GM18870 (cell line): ENCODE results near the gene CABCOCO1.
A peak's percentile ranks its signal among the peaks of the same experiment; 100 is the strongest.

Experiments used
- ATAC-seq: cut with Tn5 transposase; IDR thresholded peaks from one replicate; pipeline ENCODE4 v1.9.1; 2021; ENCODE audit warnings: moderate library complexity; ENCODE audit not compliant: unreplicated experiment

CABCOCO1 gene

DNA sequence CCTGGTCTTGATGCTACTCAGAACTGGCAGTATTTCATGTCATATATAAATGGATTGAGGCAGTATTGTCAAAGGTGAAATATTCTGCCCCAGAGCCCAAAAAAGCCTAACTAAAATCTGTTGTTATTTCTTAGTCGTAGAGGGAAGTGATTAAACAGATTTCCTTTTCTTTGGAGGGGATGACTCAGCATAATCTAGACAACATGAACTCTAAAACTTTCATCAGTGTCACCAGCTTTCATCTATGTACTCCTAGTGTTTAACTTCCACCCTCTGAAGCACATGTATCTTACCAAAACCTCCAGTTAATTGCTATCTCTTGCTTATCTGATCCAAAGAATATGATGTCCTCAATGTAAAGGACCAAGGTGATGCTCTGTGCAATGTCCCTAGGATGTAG lies 141.7 kb downstream of the CABCOCO1 start:
- ATAC-seq = no peak

DNA sequence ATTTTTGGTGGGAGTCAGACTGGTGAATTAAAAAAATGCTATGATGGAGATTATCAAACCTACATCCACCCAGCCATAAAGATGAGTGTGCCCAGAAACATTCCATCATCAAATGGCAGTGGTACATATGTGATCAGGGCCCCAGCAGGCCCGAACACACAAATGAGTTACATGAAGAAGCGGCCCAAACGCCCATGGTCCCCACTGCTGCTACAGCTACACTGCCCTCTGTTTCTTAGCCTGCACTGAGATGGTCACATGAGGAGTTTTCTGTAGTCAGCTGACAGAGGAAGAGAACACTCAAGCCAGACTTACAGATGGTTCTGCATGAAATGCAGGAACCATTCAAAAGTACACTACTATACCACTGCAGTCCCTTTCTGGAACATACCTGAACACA lies 142.4 kb downstream of the CABCOCO1 start:
- ATAC-seq = no peak

DNA sequence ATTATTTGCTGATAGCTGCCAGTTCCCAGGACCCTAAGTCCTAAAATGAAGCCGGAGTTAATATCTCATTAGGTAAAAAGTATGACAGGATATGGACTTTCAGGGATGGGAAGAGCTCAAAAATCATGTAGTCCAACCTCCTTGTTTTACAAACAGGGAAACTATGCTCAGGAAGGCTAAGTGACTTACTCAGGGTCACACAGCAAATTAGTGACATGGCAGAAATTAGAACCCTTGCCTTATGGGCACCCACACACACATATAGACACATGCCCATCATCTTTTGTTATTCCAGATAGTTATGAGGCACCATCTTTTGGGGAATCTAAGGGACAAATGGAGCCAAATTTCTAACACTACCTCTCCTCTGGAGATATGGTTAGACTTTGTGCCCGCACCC lies 147.5 kb downstream of the CABCOCO1 start:
- no peak for ATAC-seq

- peak; percentile 62 for ATAC-seq
These were observed 149.5 kb downstream of the CABCOCO1 start for GRCh38 chr10:61812052-61812721.

- no peak for ATAC-seq
These were observed 150.2 kb downstream of the CABCOCO1 start for GRCh38 chr10:61812920-61813319.

- ATAC-seq = no peak
These were observed 151.4 kb downstream of the CABCOCO1 start for GRCh38 chr10:61814160-61814559.

DNA sequence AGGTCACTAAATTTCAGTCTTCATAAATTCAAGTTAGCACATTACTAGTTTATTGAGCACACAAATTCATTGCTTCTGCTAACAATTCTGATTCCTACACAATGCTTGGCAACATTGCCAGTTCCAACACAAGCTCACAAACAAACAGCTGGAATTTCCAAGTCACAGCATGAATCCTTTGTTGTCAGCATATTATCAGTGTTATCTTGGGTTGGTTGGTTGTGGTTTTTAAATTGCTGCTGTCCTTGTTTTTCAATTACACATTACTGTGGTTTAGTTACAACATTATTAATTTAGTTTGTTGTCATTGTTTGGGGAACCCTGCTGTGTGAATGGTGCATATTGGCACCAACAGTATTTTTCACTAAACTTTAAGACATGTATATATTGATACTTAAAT lies 152.8 kb downstream of the CABCOCO1 start:
- no peak for ATAC-seq
